HepG2 (cell line): ENCODE results near the gene KMT2D. TPM values are rescaled to one million over a fixed set of nuclear protein-coding genes. Genes with fewer than 3 reads are reported as not detected.

Experiments used
- ATAC-seq: fragments of 200-7000 bp; cut with Tn5 transposase; 3 replicates; pipeline ENCODE4 v1.9.1; 2020; ENCODE audit warnings: mild to moderate bottlenecking, moderate library complexity
- BruUV-seq: library from RNA; stranded (reverse); fragments of 400-500 nt; replicated peaks from 2 replicates; lab custom pipeline; 2021; lab: Mats Ljungman, UMichigan
- CTCF ChIA-PET: fragments of 300-600 bp; formaldehyde crosslinking; extraction: SDS; loops from one replicate; lab custom pipeline; 2021; ENCODE audit warnings: low total read pairs, inconsistent platforms, low intra/inter-chr PET ratio; lab: Yijun Ruan, JAX
- POLR2A ChIA-PET: fragments of 350-600 bp; sonication (Branson Sonifier 250); formaldehyde crosslinking; loops from one replicate; lab custom pipeline; 2020; ENCODE audit warnings: antibody characterized with exemption, inconsistent platforms; lab: Yijun Ruan, JAX
- DNase-seq: peaks from one replicate; pipeline ENCODE4 v3.0.0-alpha.2; 2015; ENCODE audit warnings: low spot score
- FAIRE-seq: peaks from 3 replicates; lab custom pipeline; 2011; peaks lifted over from hg19 to GRCh38; lab: Jason Lieb, UNC
- H2AFZ ChIP-seq: one replicate; pipeline ENCODE4 v1.6.1; 2011; ENCODE audit warnings: low read length, inconsistent platforms
- H3K27ac ChIP-seq: fragments of 300-600 bp; 3 replicates; pipeline ENCODE4 v1.8.0; 2011; ENCODE audit warnings: mixed run types, mild to moderate bottlenecking, mixed read lengths, low read length, inconsistent platforms; ENCODE audit not compliant: insufficient read depth; ENCODE audit errors: extremely low read length
- H3K27me3 ChIP-seq, 2 experiments: fragments of 200-600 bp in 1 of 2; 2 replicates in 1 of 2; 3 replicates in 1 of 2; pipeline versions ENCODE4 v1.6.0 to v1.8.0; 2011; ENCODE audit warnings: low read length in 2 of 2, mild to moderate bottlenecking in 2 of 2, moderate library complexity in 2 of 2, inconsistent platforms in 1 of 2; ENCODE audit not compliant: insufficient read depth in 2 of 2, control insufficient read depth in 1 of 2
- H3K36me3 ChIP-seq, 2 experiments: fragments of 200-600 bp in 1 of 2; replicated peaks in 1 of 2; 2 replicates in 1 of 2; 3 replicates in 1 of 2; pipeline versions ENCODE4 v1.5.1 to v1.8.0; 2011; ENCODE audit warnings: low read length in 2 of 2, inconsistent platforms in 1 of 2; ENCODE audit not compliant: insufficient read depth in 2 of 2, control insufficient read depth in 1 of 2
- H3K4me1 ChIP-seq: 2 replicates; pipeline ENCODE4 v1.5.1; 2012; ENCODE audit warnings: low read length, inconsistent platforms; ENCODE audit not compliant: insufficient read depth
- H3K4me2 ChIP-seq: 2 replicates; pipeline ENCODE4 v1.6.0; 2011; ENCODE audit warnings: low read depth, low read length, inconsistent platforms
- H3K4me3 ChIP-seq, 3 experiments: fragments of 200-600 bp in 1 of 3; sonication (generic), shearing (Covaris generic) in 1 of 3; replicated peaks in 1 of 3; 2 replicates each; pipeline ENCODE4 v1.5.1; 2011 to 2016; ENCODE audit warnings: low read length in 3 of 3, inconsistent platforms in 2 of 3, low read depth in 2 of 3, mild to moderate bottlenecking in 2 of 3, control low read depth in 1 of 3, mixed read lengths in 1 of 3; ENCODE audit not compliant: insufficient read depth in 1 of 3
- H3K79me2 ChIP-seq: one replicate; pipeline ENCODE4 v1.6.1; 2011; ENCODE audit warnings: low read length, inconsistent platforms; ENCODE audit not compliant: insufficient read depth
- H3K9ac ChIP-seq: 2 replicates; pipeline ENCODE4 v1.6.0; 2011; ENCODE audit warnings: mild to moderate bottlenecking, low read depth, low read length, inconsistent platforms; ENCODE audit not compliant: insufficient read depth
- H3K9me3 ChIP-seq: 2 replicates; pipeline ENCODE4 v1.5.1; 2012; ENCODE audit warnings: mild to moderate bottlenecking, low read length
- H4K20me1 ChIP-seq: 2 replicates; pipeline ENCODE4 v1.6.0; 2011; ENCODE audit warnings: inconsistent platforms, mild to moderate bottlenecking, low read length, moderate library complexity; ENCODE audit not compliant: insufficient read depth
- JUNB ChIP-seq: sonication (generic); formaldehyde crosslinking; IDR thresholded peaks from 2 replicates; pipeline ENCODE4 v1.8.0; 2022; ENCODE audit warnings: missing genetic modification reagents, mild to moderate bottlenecking, borderline replicate concordance
- SKI ChIP-seq: fragments of 450-650 bp; IDR thresholded peaks from one replicate; pipeline ENCODE4 v1.6.1; 2018; ENCODE audit warnings: mild to moderate bottlenecking; ENCODE audit not compliant: partially characterized antibody
- SPEN ChIP-seq: sonication (generic); formaldehyde crosslinking; IDR thresholded peaks from 2 replicates; pipeline ENCODE4 v1.5.1; 2020; ENCODE audit warnings: low read depth, mild to moderate bottlenecking, missing genetic modification reagents
- ZFP37 ChIP-seq: sonication (generic); formaldehyde crosslinking; IDR thresholded peaks from 2 replicates; pipeline ENCODE4 v1.4.0; 2020; ENCODE audit warnings: missing genetic modification reagents, borderline replicate concordance
- ZNF160 ChIP-seq: sonication (generic); formaldehyde crosslinking; IDR thresholded peaks from 2 replicates; pipeline ENCODE4 v1.8.0; 2022; ENCODE audit warnings: mild to moderate bottlenecking, inconsistent platforms, missing genetic modification reagents
- ZNF615 ChIP-seq: sonication (generic); formaldehyde crosslinking; IDR thresholded peaks from 2 replicates; pipeline ENCODE4 v1.5.0; 2020; ENCODE audit warnings: mild to moderate bottlenecking, missing genetic modification reagents, borderline replicate concordance
- WGBS: methylation state at CpG from one replicate; pipeline ENCODE4 v1.1.6; 2017; ENCODE audit warnings: low lambda C conversion rate; 5-methylcytosine and 5-hydroxymethylcytosine counted together
- in situ Hi-C: cut with HindIII; loops from 2 replicates; pipeline ENCODE4 v1.10.0; 2017; ENCODE audit warnings: low pct_unique_long_range_greater_than_20kb; ENCODE audit not compliant: extremely low pct_ligation_motif_present
- intact Hi-C: fragments of 100-400 bp; cut with micrococcal nuclease; formaldehyde crosslinking; loops from one replicate; pipeline ENCODE4 v1.10.0; 2022; ENCODE audit not compliant: unreplicated experiment
- polyA plus RNA-seq, 8 experiments: library from polyadenylated mRNA; depleted of rRNA in 3 of 8; stranded (reverse) in 7 of 8; unstranded in 1 of 8; fragments of >200 nt; fragmentation: Illumina TruSeq in 4 of 8; extraction: Trizol in 4 of 8; gene quantifications; 2 replicates each; pipeline versions ENCODE4 v1.2.1 to v1.2.3, GENCODE V29; 2011 to 2016; ENCODE audit warnings: low read depth in 4 of 8, missing spikeins in 1 of 8, mixed read lengths in 1 of 8; ENCODE audit not compliant: insufficient read depth in 1 of 8
- total RNA-seq, 5 experiments: library from RNA; depleted of rRNA; stranded (reverse); fragments of >200 nt; fragmentation: Illumina TruSeq; extraction: Trizol; gene quantifications; 2 replicates each; pipeline ENCODE4 v1.2.3, GENCODE V29; 2016; ENCODE audit warnings: low read depth in 1 of 5
- TF ChIP-seq, protein P1 (sequence below): sonication (generic); formaldehyde crosslinking; IDR thresholded peaks from 2 replicates; pipeline ENCODE4 v1.4.0; 2020; ENCODE audit warnings: missing genetic modification reagents

The KMT2D gene
- total and polyA plus RNA-seq, 2 of the 13 experiments (the other 11 are each of a cell fraction or from before 2014, with no cell fraction given), result 8.1 to 10.4 TPM

DNA sequence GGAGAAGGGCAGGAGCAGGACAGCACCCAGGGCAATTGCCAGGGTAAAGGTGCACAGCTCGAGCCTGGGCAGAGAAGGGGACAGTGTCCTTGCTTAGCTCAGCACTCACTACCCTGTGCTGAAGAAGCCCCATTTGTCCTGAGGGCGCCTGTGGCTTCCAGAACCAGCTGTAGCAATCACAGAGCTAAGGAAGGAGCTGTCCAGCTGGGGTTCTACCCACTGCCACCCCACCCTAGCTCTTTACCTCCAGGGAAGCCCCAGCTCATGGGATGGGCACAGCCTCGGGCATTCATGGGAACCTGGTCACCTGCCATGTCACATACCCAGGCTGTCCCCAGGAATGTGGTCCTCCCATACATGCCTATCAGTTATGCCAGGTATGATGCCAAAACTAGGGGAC lies 44.2 kb upstream of the KMT2D start:
- Histone ChIP-seq H2AFZ (no peak overlapping the region), H3K9ac (no peak overlapping the region), H3K4me3 (no peak overlapping the region), H3K4me1 (peaks cover 15% of the 10 kb centered on the region), H3K36me3 (peaks cover 15 to 51% of the 10 kb centered on the region in 2 experiments; a peak in 4 of 5 replicates), H3K9me3 (no peaks in the 10 kb centered on the region), H3K27ac (no peak overlapping the region), H3K4me2 (no peak overlapping the region), H3K79me2 (peaks cover 13% of the 10 kb centered on the region), H3K27me3 (no peaks in the 10 kb centered on the region; a peak in 1 of 5 replicates), H4K20me1 (peaks cover 9% of the 10 kb centered on the region; the same call in 1 of the 2 replicates)
- WGBS, result no CpG with 5 or more reads among the region's 3 CpGs
- FAIRE-seq (no peak), DNase-seq (no peak), ATAC-seq (no peak)
- in situ Hi-C loops (no loop called here), intact Hi-C loops (no loop called here)
- no TSS peak for BruUV-seq
- CTCF ChIA-PET, result no interaction called here
- no peak for TF ChIP-seq SPEN (CRISPR knock-in tag)
- no peak for TF ChIP-seq ZFP37
- TF ChIP-seq SKI, result no peak
- no peak for TF ChIP-seq ZNF160 (CRISPR knock-in tag)
- no peak for TF ChIP-seq JUNB (CRISPR knock-in tag)
- TF ChIP-seq ZNF615, result no peak
- TF ChIP-seq, protein P1, sequence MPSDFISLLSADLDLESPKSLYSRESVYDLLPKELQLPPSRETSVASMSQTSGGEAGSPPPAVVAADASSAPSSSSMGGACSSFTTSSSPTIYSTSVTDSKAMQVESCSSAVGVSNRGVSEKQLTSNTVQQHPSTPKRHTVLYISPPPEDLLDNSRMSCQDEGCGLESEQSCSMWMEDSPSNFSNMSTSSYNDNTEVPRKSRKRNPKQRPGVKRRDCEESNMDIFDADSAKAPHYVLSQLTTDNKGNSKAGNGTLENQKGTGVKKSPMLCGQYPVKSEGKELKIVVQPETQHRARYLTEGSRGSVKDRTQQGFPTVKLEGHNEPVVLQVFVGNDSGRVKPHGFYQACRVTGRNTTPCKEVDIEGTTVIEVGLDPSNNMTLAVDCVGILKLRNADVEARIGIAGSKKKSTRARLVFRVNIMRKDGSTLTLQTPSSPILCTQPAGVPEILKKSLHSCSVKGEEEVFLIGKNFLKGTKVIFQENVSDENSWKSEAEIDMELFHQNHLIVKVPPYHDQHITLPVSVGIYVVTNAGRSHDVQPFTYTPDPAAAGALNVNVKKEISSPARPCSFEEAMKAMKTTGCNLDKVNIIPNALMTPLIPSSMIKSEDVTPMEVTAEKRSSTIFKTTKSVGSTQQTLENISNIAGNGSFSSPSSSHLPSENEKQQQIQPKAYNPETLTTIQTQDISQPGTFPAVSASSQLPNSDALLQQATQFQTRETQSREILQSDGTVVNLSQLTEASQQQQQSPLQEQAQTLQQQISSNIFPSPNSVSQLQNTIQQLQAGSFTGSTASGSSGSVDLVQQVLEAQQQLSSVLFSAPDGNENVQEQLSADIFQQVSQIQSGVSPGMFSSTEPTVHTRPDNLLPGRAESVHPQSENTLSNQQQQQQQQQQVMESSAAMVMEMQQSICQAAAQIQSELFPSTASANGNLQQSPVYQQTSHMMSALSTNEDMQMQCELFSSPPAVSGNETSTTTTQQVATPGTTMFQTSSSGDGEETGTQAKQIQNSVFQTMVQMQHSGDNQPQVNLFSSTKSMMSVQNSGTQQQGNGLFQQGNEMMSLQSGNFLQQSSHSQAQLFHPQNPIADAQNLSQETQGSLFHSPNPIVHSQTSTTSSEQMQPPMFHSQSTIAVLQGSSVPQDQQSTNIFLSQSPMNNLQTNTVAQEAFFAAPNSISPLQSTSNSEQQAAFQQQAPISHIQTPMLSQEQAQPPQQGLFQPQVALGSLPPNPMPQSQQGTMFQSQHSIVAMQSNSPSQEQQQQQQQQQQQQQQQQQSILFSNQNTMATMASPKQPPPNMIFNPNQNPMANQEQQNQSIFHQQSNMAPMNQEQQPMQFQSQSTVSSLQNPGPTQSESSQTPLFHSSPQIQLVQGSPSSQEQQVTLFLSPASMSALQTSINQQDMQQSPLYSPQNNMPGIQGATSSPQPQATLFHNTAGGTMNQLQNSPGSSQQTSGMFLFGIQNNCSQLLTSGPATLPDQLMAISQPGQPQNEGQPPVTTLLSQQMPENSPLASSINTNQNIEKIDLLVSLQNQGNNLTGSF (CRISPR knock-in tag), result no peak
- POLR2A ChIA-PET, result no interaction called here
